Brain microvascular endothelial cell (primary cell): ENCODE measurements around the gene TEX26.

Experiments used
- DNase-seq: peaks from one replicate; pipeline ENCODE4 v3.0.0-alpha.2; 2020
- H3K27ac ChIP-seq: fragments of 250-450 bp; sonication (Bioruptor Pico); 2 replicates; pipeline ENCODE4 v1.5.1; 2020; ENCODE audit warnings: mild to moderate bottlenecking, moderate library complexity
- H3K27me3 ChIP-seq: fragments of 250-450 bp; sonication (Bioruptor Pico); replicated peaks from 2 replicates; pipeline ENCODE4 v1.5.1; 2020; ENCODE audit warnings: mild to moderate bottlenecking
- H3K36me3 ChIP-seq: fragments of 250-450 bp; sonication (Bioruptor Pico); replicated peaks from 2 replicates; pipeline ENCODE4 v1.5.1; 2020; ENCODE audit warnings: mild to moderate bottlenecking
- H3K4me3 ChIP-seq: 2 replicates; pipeline ENCODE4 v1.5.1; 2011; ENCODE audit warnings: low read depth, mild to moderate bottlenecking, control low read depth, low read length, moderate library complexity
- in situ Hi-C: cut with HindIII; loops from 2 replicates; pipeline ENCODE4 v1.10.0; 2017; ENCODE audit warnings: low sequenced_read_pairs, low pct_ligation_motif_present
- TF ChIP-seq, protein P1 (sequence below): IDR thresholded peaks from 2 replicates; pipeline ENCODE4 v1.5.1; 2011; ENCODE audit warnings: low read depth, mild to moderate bottlenecking, moderate library complexity, low read length, control low read depth, inconsistent platforms; ENCODE audit errors: missing control alignments

Gene TEX26

DNA sequence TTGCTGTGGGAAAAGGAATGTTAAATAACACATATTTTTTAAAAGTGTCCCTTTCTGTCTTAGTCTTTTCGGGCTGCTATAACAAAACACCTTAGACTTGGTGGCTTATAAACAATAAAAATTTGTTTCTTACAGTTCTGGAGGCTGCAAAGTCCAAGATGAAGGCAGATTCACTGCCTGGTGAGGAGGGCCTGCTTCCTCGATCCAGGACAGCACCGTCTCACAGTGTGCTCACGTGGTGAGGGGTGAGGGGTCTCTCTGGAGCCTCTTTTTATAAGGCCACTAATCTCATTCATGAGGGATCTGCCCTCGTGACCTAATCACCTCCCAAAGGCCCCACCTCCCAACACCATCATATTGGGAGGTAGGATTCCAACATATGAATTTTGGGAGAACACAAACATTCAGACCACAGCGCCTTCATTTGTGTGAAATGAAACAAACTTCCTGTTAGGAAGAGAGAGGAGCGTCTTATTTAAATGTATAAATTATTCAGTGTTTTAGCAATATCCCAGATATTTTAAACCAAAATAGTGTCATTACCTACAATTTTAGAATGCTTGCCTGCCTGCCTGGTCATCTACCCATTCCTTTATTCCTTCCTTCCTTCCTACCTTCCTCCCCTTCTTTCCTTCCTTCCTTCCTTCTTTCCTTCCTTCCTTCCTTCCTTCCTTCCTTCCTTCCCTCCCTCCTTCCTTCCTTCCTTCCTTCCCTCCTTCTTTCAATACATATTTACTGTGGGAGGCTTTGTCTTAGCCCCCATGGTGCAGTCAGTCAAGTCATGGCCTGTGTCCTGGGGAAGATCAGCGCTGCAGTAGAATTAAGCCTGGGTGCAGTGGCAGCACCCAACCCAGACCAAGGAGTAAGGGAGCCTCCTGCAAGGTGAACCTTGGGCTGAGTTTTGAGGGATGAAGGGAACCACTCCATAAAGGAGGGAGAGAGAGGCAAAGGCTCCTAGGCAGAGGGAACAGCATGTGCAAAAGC is 84.2 kb downstream of the TEX26 start:
- TF ChIP-seq, protein P1, sequence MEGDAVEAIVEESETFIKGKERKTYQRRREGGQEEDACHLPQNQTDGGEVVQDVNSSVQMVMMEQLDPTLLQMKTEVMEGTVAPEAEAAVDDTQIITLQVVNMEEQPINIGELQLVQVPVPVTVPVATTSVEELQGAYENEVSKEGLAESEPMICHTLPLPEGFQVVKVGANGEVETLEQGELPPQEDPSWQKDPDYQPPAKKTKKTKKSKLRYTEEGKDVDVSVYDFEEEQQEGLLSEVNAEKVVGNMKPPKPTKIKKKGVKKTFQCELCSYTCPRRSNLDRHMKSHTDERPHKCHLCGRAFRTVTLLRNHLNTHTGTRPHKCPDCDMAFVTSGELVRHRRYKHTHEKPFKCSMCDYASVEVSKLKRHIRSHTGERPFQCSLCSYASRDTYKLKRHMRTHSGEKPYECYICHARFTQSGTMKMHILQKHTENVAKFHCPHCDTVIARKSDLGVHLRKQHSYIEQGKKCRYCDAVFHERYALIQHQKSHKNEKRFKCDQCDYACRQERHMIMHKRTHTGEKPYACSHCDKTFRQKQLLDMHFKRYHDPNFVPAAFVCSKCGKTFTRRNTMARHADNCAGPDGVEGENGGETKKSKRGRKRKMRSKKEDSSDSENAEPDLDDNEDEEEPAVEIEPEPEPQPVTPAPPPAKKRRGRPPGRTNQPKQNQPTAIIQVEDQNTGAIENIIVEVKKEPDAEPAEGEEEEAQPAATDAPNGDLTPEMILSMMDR: no peak
- in situ Hi-C loops: no loop called here
- Histone ChIP-seq H3K27ac (no peak overlapping the region), H3K27me3 (no peaks in the 10 kb centered on the region), H3K4me3 (no peak overlapping the region), H3K36me3 (no peaks in the 10 kb centered on the region)
- no peak for DNase-seq

DNA sequence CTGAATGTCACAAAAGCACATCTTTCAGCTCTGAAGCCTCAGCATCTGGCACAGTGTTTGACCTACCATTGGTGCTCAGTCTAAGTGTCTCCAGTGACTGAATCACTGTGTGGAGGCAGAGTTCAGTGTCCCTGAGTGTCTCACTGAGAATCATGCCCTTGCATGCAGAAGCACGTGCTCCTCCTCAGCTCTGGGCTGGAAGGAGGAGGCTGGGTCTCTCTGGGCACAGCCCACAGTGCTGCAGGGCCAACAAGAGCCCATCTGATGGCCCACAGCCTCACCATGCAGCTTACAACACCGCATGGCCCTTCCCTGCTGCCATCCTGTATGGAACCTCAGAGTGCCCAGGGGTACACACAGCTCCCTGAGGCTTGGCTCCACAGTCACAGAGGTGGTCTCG is 86.1 kb downstream of the TEX26 start:
- H3K4me3 ChIP-seq: no peak overlapping the region
- H3K27me3 ChIP-seq: no peaks in the 10 kb centered on the region
- TF ChIP-seq, protein P1: no peak
- H3K27ac ChIP-seq: no peak overlapping the region
- in situ Hi-C loops: no loop called here
- H3K36me3 ChIP-seq: no peaks in the 10 kb centered on the region
- no peak for DNase-seq

DNA sequence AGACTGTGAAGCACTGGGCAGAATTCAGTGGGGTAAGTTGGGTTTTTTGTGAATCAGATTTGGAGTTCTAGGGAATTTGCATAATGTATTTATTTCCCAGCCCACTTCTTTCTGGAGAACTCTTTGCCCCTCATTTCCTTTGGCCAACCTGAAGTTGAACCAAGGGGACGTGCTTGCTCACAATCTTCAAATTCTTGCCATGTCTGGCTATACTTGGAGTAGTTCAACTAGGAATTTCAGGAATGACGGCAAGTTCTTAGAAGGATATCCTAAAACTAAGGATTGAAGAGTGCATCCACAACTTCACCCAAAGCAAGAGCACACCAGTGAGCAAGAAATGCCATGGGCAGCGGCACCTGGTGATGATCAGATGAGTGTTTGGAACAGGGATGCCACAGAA is 88.5 kb downstream of the TEX26 start:
- Histone ChIP-seq H3K4me3 (no peak overlapping the region), H3K27ac (no peak overlapping the region), H3K36me3 (no peaks in the 10 kb centered on the region), H3K27me3 (no peaks in the 10 kb centered on the region)
- no peak for DNase-seq
- TF ChIP-seq, protein P1: no peak
- in situ Hi-C loops: no loop called here

DNA sequence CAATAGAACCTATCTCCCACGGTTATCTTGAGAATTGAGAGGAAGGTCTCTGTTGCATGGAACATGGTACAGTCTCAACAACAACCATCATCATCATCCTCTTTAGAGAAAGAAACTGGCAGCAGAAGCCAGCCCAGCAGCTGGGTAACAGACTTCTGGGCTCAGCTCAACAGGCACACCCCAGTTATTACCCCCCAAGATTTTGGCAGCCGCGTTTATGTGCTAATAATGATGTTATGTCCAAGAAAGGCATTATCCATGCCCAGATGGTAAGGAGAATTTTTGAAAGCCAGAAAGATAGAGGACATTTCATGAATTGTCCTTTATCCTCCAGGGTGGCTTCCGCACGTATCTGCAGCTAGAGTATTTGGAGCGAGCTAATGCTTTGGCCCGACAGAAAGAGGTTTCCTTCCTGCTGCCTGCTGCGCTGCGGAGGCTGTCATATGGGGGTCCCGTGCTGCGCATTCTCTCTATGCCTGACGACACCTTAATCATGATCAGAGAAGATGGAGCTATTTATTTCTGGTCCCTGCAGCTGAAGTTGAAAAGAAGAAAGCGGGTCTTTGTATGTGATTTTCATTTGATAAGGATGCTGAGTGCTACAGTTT is 89.9 kb downstream of the TEX26 start:
- no peaks in the 10 kb centered on the region for H3K36me3 ChIP-seq
- TF ChIP-seq, protein P1: no peak
- in situ Hi-C loops: no loop called here
- no peaks in the 10 kb centered on the region for H3K27me3 ChIP-seq
- DNase-seq: no peak
- no peak overlapping the region for H3K4me3 ChIP-seq
- no peak overlapping the region for H3K27ac ChIP-seq

DNA sequence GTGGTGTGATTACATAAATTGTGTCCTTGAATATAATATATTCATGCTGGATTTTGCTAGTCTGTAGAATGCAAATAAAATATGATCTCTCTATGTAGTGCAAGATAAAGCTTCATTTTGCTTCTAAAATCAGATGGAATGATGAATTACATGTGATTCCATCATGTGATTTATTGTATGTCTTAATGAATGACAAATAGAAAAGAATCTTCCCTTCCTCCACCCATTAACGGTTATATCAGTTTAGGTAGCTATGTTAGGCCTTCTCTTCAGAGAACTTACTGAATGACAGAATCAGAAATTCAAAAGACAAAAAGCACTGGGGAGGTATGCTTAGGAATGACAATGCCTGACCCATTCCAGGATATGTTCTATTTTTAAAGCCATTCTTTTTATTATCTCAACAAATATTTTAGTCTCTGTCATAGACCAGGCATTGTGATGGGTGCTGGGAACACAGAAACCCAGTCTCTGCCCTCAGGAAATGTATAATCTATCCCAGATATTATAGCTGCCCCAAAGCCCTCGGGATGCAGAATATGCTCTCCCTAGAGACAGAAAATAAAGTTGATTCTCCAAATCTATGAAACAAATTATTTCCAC is 90.6 kb downstream of the TEX26 start:
- in situ Hi-C loops: no loop called here
- Histone ChIP-seq H3K27ac (no peak overlapping the region), H3K27me3 (no peaks in the 10 kb centered on the region), H3K36me3 (no peaks in the 10 kb centered on the region), H3K4me3 (no peak overlapping the region)
- TF ChIP-seq, protein P1: no peak
- no peak for DNase-seq
